Mesothelial cell of epicardium (in vitro differentiated cells): ENCODE measurements around the gene RAB34. TPM values are rescaled to one million over a fixed set of nuclear protein-coding genes. Genes with fewer than 3 reads are reported as not detected.
A peak's percentile ranks its signal among the peaks of the same experiment; 100 is the strongest.
"Not testable (repeated sequence)": the region's sequence is repeated elsewhere in the genome, so short reads cannot be mapped to it uniquely, and the experiment has no call there.

Experiments used
- DNase-seq, 2 experiments: peaks; one replicate each; pipeline ENCODE4 v3.0.0; 2021; ENCODE audit warnings: low spot score in 2 of 2; ENCODE audit not compliant: unreplicated experiment in 2 of 2
- H3K27ac Mint-ChIP-seq: 2 replicates; pipeline ENCODE4 v1.8.0; 2021; ENCODE audit warnings: mixed read lengths
- H3K27me3 Mint-ChIP-seq: 2 replicates; pipeline ENCODE4 v1.8.0; 2021; ENCODE audit warnings: low read depth, mixed read lengths
- H3K36me3 Mint-ChIP-seq: 2 replicates; pipeline ENCODE4 v1.8.0; 2021; ENCODE audit warnings: mixed read lengths
- H3K4me1 Mint-ChIP-seq: 2 replicates; pipeline ENCODE4 v1.8.0; 2021; ENCODE audit warnings: mixed read lengths
- H3K4me3 Mint-ChIP-seq: 2 replicates; pipeline ENCODE4 v1.8.0; 2021; ENCODE audit warnings: mild to moderate bottlenecking, moderate library complexity, mixed read lengths
- H3K9me3 Mint-ChIP-seq: 2 replicates; pipeline ENCODE4 v1.8.0; 2021; ENCODE audit warnings: mixed read lengths
- total RNA-seq: library from RNA; stranded (reverse); gene quantifications from 3 replicates; pipeline ENCODE4 v1.2.1, GENCODE V29; 2021
- TF ChIP-seq, protein P1 (sequence below): fragments of 200-600 bp; sonication (generic); IDR thresholded peaks from one replicate; pipeline ENCODE4 v1.5.0; 2021; ENCODE audit warnings: antibody characterized with exemption; ENCODE audit not compliant: unreplicated experiment

Gene RAB34
- total RNA-seq, 1 donor from 2014 or later, result 172 TPM

DNA sequence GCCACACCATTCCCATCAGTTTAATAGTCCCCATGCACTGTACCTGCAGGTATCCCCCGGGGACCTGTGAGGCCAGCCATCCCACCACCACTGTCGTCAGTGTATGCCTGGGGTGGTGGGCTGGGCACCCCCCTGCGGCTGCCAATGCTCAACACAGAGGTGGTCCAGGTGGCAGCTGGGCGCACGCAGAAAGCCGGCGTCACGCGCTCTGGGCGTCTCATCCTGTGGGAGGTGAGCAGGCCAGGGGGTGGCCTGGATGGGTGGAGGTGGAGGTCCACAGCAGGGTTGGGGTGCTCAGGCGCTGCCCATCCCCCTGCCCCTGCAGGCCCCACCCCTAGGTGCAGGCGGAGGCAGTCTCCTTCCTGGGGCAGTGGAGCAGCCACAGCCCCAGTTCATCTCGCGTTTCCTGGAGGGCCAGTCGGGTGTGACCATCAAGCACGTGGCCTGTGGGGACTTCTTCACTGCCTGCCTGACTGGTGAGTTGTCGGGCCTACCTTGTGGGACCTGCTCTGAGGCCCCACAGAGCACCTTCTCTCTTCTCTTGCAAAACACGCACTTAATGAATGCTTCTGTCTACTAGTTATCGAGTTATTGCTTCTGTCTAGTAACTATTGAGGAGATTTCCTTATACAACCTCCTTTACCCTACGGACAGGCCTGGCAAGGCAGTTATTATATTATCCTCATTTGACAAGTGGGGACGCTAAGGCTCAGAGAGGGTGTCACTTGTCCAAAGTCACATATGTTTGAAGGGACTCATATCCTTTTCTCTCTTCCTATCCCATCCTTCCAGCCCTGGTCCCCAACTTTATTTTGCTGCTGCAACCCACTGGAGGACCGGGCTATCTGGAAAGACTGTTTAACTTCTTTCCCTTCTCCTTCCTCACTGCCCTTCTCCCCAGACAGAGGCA lies 20.4 kb upstream of the RAB34 start:
- Mint-ChIP-seq H3K4me1 (peaks cover 7% of the 10 kb centered on the region), H3K36me3 (no peaks in the 10 kb centered on the region), H3K27me3 (no peaks in the 10 kb centered on the region), H3K9me3 (no peaks in the 10 kb centered on the region), H3K27ac (peak overlapping the region; percentile 59), H3K4me3 (no peak overlapping the region)
- DNase-seq, result no peak
- TF ChIP-seq, protein P1, sequence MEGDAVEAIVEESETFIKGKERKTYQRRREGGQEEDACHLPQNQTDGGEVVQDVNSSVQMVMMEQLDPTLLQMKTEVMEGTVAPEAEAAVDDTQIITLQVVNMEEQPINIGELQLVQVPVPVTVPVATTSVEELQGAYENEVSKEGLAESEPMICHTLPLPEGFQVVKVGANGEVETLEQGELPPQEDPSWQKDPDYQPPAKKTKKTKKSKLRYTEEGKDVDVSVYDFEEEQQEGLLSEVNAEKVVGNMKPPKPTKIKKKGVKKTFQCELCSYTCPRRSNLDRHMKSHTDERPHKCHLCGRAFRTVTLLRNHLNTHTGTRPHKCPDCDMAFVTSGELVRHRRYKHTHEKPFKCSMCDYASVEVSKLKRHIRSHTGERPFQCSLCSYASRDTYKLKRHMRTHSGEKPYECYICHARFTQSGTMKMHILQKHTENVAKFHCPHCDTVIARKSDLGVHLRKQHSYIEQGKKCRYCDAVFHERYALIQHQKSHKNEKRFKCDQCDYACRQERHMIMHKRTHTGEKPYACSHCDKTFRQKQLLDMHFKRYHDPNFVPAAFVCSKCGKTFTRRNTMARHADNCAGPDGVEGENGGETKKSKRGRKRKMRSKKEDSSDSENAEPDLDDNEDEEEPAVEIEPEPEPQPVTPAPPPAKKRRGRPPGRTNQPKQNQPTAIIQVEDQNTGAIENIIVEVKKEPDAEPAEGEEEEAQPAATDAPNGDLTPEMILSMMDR, result no peak

DNA sequence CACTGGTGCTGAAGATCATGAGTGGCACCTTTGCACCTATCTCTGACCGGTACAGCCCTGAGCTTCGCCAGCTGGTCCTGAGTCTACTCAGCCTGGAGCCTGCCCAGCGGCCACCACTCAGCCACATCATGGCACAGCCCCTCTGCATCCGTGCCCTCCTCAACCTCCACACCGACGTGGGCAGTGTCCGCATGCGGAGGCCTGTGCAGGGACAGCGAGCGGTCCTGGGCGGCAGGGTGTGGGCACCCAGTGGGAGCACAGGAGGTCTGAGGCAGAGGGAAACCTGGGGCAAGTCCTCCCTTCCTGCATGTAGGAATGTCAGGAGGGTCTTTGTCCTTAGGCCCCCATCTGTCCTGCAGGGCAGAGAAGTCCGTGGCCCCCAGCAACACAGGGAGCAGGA lies 19.6 kb upstream of the RAB34 start:
- TF ChIP-seq, protein P1, result no peak
- no peaks in the 10 kb centered on the region for H3K9me3 Mint-ChIP-seq
- H3K27me3 Mint-ChIP-seq, result no peaks in the 10 kb centered on the region
- no peak for DNase-seq
- no peak overlapping the region for H3K4me3 Mint-ChIP-seq
- peaks cover 6% of the 10 kb centered on the region for H3K4me1 Mint-ChIP-seq
- no peaks in the 10 kb centered on the region for H3K36me3 Mint-ChIP-seq
- H3K27ac Mint-ChIP-seq, result no peak overlapping the region

DNA sequence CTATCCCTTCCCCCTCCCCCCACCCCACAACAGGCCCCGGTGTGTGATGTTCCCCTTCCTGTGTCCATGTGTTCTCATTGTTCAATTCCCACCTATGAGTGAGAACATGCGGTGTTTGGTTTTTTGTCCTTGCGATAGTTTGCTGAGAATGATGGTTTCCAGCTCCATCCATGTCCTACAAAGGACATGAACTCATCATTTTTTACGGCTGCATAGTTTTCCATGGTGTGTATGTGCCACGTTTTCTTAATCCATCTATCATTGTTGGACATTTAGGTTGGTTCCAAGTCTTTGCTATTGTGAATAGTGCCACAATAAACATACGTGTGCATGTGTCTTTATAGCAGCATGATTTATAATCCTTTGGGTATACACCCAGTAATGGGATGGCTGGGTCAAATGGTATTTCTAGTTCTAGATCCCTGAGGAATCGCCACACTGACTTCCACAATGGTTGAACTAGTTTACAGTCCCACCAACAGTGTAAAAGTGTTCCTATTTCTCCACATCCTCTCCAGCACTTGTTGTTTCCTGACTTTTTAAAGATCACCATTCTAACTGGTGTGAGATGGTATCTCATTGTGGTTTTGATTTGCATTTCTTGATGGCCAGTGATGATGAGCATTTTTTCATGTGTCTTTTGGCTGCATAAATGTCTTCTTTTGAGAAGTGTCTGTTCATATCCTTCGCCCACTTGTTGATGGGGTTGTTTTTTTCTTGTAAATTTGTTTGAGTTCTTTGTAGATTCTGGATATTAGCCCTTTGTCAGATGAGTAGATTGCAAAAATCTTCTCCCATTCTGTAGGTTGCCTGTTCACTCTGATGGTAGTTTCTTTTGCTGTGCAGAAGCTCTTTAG lies 18.5 kb upstream of the RAB34 start:
- H3K27me3 Mint-ChIP-seq, H3K9me3 Mint-ChIP-seq, H3K4me3 Mint-ChIP-seq, DNase-seq, H3K4me1 Mint-ChIP-seq, H3K27ac Mint-ChIP-seq, H3K36me3 Mint-ChIP-seq: not testable (repeated sequence)

DNA sequence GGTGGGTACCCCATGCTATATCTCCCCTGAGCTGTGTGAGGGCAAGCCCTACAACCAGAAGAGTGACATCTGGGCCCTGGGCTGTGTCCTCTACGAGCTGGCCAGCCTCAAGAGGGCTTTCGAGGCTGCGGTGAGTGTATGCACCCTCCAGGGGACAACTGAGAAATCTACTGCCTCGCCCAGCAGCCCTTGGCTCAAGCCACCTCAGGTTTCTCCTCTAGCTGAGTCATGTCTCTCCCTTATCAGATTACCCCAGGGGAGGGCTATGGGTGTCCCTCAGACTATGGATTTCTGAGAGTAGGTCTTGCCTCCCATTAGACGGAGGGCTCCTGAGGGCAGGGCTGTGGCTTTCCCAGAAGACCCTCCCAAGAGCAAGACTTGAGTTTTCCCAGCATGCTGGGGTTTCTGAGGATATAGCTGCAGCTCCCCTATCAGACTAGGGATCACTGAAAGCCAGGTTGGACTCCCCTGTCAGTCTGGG lies 17.6 kb upstream of the RAB34 start:
- no peak overlapping the region for H3K4me3 Mint-ChIP-seq
- no peaks in the 10 kb centered on the region for H3K9me3 Mint-ChIP-seq
- no peaks in the 10 kb centered on the region for H3K27me3 Mint-ChIP-seq
- no peak for DNase-seq
- H3K36me3 Mint-ChIP-seq, result no peaks in the 10 kb centered on the region
- H3K4me1 Mint-ChIP-seq, result peaks cover 6% of the 10 kb centered on the region
- no peak overlapping the region for H3K27ac Mint-ChIP-seq
- TF ChIP-seq, protein P1, result no peak

DNA sequence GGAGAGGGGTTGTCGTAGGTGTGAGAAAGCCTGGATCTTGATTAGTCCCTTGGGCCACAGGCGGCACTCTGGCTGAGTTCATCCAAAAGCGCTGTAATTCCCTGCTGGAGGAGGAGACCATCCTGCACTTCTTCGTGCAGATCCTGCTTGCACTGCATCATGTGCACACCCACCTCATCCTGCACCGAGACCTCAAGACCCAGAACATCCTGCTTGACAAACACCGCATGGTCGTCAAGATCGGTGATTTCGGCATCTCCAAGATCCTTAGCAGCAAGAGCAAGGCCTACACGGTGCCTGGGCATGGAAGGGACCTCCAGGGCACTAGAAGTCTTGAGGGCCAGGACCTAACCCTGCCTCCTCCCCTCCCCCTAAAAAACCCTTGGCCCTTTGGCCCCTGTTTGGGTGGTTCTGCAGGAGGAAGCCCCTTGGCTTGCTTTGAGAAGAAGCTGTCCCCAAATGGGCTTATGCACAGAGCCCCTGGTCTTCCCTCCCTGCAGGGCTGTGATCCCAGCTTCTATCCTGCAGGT lies 17.1 kb upstream of the RAB34 start:
- no peak for DNase-seq
- Mint-ChIP-seq H3K36me3 (no peaks in the 10 kb centered on the region), H3K27me3 (no peaks in the 10 kb centered on the region), H3K4me1 (peaks cover 6% of the 10 kb centered on the region), H3K4me3 (no peak overlapping the region), H3K27ac (no peak overlapping the region), H3K9me3 (no peaks in the 10 kb centered on the region)
- TF ChIP-seq, protein P1, result no peak
